Body of pancreas (tissue), 4 donors: ENCODE measurements around the gene ANKUB1.

Experiments
- CTCF ChIP-seq, 7 experiments: fragments of 450-650 bp in 4 of 7; fragments of 200-600 bp in 3 of 7; sonication (generic) in 3 of 7; IDR thresholded peaks; one replicate each; pipeline ENCODE4 v1.5.1; 2016 to 2019; ENCODE audit warnings: antibody characterized with exemption in 7 of 7
- POLR2A ChIP-seq, 3 donors: fragments of 450-650 bp; IDR thresholded peaks; one replicate each; pipeline ENCODE4 v1.6.1; 2016; ENCODE audit warnings: antibody characterized with exemption in 3 of 3, mild to moderate bottlenecking in 2 of 3

GRCh38 chr3:149792452-149793270 is at the start of gene ANKUB1:
- no peak for TF ChIP-seq CTCF (IDR thresholded peaks at IDR 0.05)
- no peak for TF ChIP-seq POLR2A (IDR thresholded peaks at IDR 0.05)
